HG02973 (cell line): Measurements from ENCODE around the gene TNFRSF21.
"Not testable (repeated sequence)": the region's sequence is repeated elsewhere in the genome, so short reads cannot be mapped to it uniquely, and the experiment has no call there.

ENCODE experiments used
- ATAC-seq: cut with Tn5 transposase; IDR thresholded peaks from one replicate; pipeline ENCODE4 v1.9.1; 2021; ENCODE audit warnings: moderate library complexity; ENCODE audit not compliant: unreplicated experiment

Gene TNFRSF21

DNA sequence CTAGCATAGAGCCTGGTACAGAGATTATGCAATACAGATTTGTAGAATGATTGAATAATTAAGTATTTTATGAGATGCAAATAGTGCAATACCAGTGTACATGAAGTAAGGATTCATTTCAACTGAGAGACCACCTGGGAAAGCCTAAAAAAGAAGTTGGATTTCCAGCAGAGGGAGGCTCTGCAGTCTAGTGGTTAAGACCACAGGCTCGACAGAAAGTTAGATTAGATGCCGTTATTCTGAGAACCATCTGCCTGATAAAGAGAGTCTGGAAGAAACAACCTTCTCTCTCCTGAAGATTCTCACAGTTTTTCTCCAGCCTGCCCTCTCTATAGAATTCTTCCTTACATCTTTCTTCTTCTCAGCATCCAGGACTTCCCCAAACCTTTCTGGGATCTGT lies 13.6 kb upstream of the TNFRSF21 start:
- no peak for ATAC-seq

GRCh38 chr6:47321577-47321976 lies 11.9 kb upstream of the TNFRSF21 start:
- no peak for ATAC-seq

- no peak for ATAC-seq
Measured at GRCh38 chr6:47319867-47320266, 10.2 kb upstream of the TNFRSF21 start.

GRCh38 chr6:47319382-47319781 lies 9.7 kb upstream of the TNFRSF21 start:
- ATAC-seq: no peak

DNA sequence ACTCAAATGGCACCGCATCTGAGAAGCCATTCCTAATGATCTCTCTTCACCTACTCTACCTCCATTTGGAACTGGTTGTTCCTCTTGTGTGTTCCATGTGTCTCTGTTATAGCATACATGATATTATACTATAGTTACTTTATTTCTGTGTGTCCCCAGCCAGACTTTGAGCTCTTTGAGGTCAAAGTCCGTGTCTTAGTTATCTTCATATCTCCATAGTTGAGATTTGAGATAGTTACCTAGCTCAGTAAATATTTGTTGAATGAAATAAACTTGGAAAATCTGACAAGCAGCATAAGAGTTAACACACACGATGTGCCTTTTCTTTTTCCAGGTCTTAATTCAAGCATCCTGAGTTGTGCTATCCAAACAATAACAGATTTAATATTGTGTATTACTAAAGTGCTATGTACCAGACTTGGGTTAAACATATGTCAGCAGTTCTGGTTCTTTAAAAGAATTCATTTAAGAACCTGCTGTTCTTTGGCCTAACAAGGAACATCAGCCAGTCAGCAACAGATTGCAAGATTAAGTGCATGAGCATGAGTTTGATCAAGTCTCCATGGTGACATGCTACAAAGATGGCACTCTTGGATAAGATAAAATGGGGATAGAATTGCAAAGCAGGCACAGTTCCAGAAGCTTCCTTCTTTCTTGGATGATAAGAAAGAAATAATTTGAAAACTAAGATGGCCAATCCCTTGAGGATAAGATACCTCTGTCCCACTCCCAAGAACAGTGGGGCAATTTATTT lies 8.7 kb upstream of the TNFRSF21 start:
- no peak for ATAC-seq

- not testable (repeated sequence) for ATAC-seq
Measured at GRCh38 chr6:47315181-47315580, 5.5 kb upstream of the TNFRSF21 start.

GRCh38 chr6:47310131-47310480 lies 401 bp upstream of the TNFRSF21 start:
- peak; percentile 19 for ATAC-seq

GRCh38 chr6:47308552-47309290 lies 984 bp downstream of the TNFRSF21 start:
- no peak for ATAC-seq

- ATAC-seq: no peak
Measured at GRCh38 chr6:47308198-47308517, 1.5 kb downstream of the TNFRSF21 start.

DNA sequence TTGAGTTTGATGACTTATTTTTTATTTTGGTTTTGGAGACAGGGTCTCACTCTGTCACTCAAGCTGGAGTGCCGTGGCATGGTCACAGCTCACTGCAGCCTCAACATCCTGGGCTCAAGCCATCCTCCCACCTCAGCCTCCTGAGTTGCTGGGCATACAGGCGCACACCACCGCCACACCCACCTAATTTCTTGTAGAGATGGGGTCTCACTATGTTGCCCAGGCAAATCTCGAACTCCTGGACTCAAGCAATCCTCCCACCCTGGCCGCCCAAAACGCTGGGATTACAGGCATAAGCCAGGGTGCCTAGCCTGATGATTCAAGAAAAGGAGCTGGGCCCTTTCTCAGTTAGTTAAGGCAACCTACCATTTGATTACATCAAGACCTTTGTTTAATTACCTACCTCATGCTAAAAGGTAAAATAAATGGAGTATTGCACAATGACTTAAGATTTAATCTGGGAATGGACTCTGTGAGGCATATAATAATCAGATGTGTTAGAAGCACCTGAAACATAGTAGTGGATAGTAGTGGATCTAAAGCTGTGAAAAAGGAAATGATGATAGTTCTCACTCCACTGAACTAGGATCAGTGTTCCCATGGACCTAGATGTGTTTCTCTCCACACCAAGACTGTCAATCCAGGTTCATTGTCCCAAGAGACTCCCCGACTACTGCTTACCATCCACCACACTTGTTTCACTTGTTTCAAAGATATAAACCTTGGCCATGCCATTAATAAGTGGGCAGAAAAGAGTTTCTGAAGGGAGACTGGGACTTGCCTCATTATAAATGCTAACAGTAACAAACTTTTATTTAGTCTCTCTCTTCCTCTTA lies 2.1 kb downstream of the TNFRSF21 start:
- ATAC-seq: no peak

DNA sequence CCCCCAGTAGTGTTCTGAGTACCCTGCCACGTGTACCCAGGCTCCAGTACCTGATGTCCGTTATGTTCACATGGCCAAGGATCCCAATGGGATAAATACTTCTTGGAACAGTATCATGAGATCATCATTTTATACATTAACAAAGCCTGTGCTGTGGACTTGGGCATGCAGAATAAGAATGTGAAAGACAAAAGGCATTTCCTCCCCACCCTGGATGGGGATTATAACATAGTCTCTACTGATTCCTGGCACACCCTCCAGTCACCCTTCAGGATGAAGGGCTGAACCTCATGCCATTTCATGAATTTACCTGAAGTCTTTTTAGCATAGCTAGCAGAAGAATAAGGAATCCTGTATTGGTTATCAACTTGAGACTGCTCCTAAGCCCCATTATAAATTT lies 2.8 kb downstream of the TNFRSF21 start:
- no peak for ATAC-seq

GRCh38 chr6:47303861-47304260 lies 5.8 kb downstream of the TNFRSF21 start:
- no peak for ATAC-seq

- ATAC-seq: peak; percentile 40
Measured at GRCh38 chr6:47303342-47303741, 6.4 kb downstream of the TNFRSF21 start.

- no peak for ATAC-seq
Measured at GRCh38 chr6:47302043-47302442, 7.7 kb downstream of the TNFRSF21 start.

- ATAC-seq: no peak
Measured at GRCh38 chr6:47301441-47301840, 8.3 kb downstream of the TNFRSF21 start.

DNA sequence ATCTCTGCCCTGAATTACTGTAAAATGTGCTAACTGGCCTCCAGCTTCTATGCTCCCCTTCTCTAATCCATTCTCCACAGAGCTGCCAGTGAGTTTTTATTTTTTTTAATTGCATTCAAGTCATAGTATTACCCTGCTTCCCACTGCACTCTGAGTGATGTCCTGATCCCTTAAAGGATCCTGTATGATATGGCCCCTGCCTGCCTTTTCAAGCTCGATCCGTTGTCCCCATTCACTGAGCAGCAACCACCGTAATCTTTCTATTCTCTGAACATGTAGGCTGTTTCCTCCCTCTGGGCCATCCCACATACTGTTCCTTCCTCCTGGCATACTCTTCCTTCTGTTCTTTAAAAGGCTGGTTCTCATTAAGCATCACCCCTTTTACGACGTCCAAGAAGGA lies 9.3 kb downstream of the TNFRSF21 start:
- no peak for ATAC-seq

- ATAC-seq: no peak
Measured at GRCh38 chr6:47299965-47300364, 9.7 kb downstream of the TNFRSF21 start.

- ATAC-seq: no peak
Measured at GRCh38 chr6:47298475-47298874, 11.2 kb downstream of the TNFRSF21 start.

- no peak for ATAC-seq
Measured at GRCh38 chr6:47294990-47295389, 14.7 kb downstream of the TNFRSF21 start.

GRCh38 chr6:47292944-47293343 lies 16.8 kb downstream of the TNFRSF21 start:
- ATAC-seq: no peak

DNA sequence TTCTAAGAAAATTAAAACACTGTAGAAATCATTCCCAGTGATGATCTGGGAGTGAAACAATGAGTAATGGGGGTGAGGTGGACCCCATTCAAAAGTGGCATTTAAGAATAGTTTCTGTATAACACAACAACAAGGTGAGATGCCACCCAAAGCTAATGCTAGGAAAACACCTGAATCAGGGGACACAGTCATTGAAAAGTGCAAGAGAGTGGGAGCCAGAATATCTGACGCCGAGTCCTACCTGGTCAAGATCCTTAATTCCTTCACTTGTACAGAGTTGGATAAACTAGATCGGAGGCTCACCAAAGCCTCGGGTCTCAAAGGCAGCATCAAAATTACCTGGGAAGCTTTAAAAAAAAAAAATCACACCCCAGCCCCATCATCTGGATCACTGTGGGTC lies 17.7 kb downstream of the TNFRSF21 start:
- ATAC-seq: no peak
